Neural cell (in vitro differentiated cells): ENCODE measurements around the gene TRAPPC3. TPM values are rescaled to one million over a fixed set of nuclear protein-coding genes. Genes with fewer than 3 reads are reported as not detected.

ENCODE experiments used
- H2AFZ ChIP-seq: fragments of 200-600, 300-800 bp; sonication (generic), shearing (Covaris generic); 2 replicates; pipeline ENCODE4 v1.6.0; 2014; ENCODE audit warnings: low read depth, mild to moderate bottlenecking, antibody characterized with exemption, low read length, moderate library complexity
- H3F3A ChIP-seq: fragments of 200-600 bp; shearing (Covaris generic); 2 replicates; pipeline ENCODE4 v1.6.1; 2016; ENCODE audit warnings: mild to moderate bottlenecking, moderate library complexity, mixed read lengths, antibody characterized with exemption, low read length; ENCODE audit not compliant: insufficient read depth, poor library complexity, severe bottlenecking
- H3K27ac ChIP-seq: fragments of 200-600, 300-800 bp; sonication (generic), shearing (Covaris generic); 2 replicates; pipeline ENCODE4 v1.5.1; 2014; ENCODE audit warnings: mild to moderate bottlenecking, low read length, moderate library complexity
- H3K27me3 ChIP-seq: fragments of 300-800, 200-600 bp; sonication (generic), shearing (Covaris generic); 2 replicates; pipeline ENCODE4 v1.6.0; 2014; ENCODE audit warnings: mild to moderate bottlenecking, low read depth, low read length, moderate library complexity; ENCODE audit not compliant: insufficient read depth
- H3K36me3 ChIP-seq: fragments of 300-800, 200-600 bp; sonication (generic), shearing (Covaris generic); 2 replicates; pipeline ENCODE4 v1.5.1; 2014; ENCODE audit warnings: mild to moderate bottlenecking, antibody characterized with exemption, low read length, moderate library complexity; ENCODE audit not compliant: insufficient read depth
- H3K4me2 ChIP-seq: fragments of 300-800, 200-600 bp; sonication (generic), shearing (Covaris generic); 2 replicates; pipeline ENCODE4 v1.6.0; 2014; ENCODE audit warnings: mild to moderate bottlenecking, low read length
- H3K4me3 ChIP-seq: fragments of 300-800, 200-600 bp; sonication (generic), shearing (Covaris generic); 2 replicates; pipeline ENCODE4 v1.5.1; 2014; ENCODE audit warnings: mild to moderate bottlenecking, low read length, moderate library complexity
- H3K79me2 ChIP-seq: fragments of 200-600 bp; shearing (Covaris generic); replicated peaks from 2 replicates; pipeline ENCODE4 v1.6.0; 2014; ENCODE audit warnings: mild to moderate bottlenecking, low read length, moderate library complexity; ENCODE audit not compliant: insufficient read depth
- H3K9ac ChIP-seq: fragments of 300-800, 200-600 bp; sonication (generic), shearing (Covaris generic); 2 replicates; pipeline ENCODE4 v1.6.1; 2016; ENCODE audit warnings: mild to moderate bottlenecking, low read length, mixed read lengths
- H3K9me2 ChIP-seq: fragments of 200-600 bp; shearing (Covaris generic); 2 replicates; pipeline ENCODE4 v1.6.1; 2016; ENCODE audit warnings: mild to moderate bottlenecking, low read length, mixed read lengths; ENCODE audit not compliant: insufficient read depth
- H3K9me3 ChIP-seq: fragments of 200-600, 300-800 bp; sonication (generic), shearing (Covaris generic); 2 replicates; pipeline ENCODE4 v1.6.1; 2016; ENCODE audit warnings: mild to moderate bottlenecking, mixed run types, low read length, moderate library complexity, mixed read lengths
- H4K20me1 ChIP-seq: fragments of 200-600 bp; shearing (Covaris generic); 2 replicates; pipeline ENCODE4 v1.6.1; 2016; ENCODE audit warnings: mild to moderate bottlenecking, mixed run types; ENCODE audit not compliant: insufficient read depth
- EP300 ChIP-seq: fragments of 450-650 bp; conservative IDR thresholded peaks from 2 replicates; pipeline ENCODE4 v1.6.1; 2014; ENCODE audit warnings: antibody characterized with exemption, mild to moderate bottlenecking, moderate library complexity; ENCODE audit not compliant: poor library complexity, severe bottlenecking
- EZH2 ChIP-seq: fragments of 200-600, 300-800 bp; shearing (Covaris generic), sonication (generic); IDR thresholded peaks from 2 replicates; pipeline ENCODE4 v1.6.1; 2014; ENCODE audit warnings: antibody characterized with exemption, low read length, borderline replicate concordance, mild to moderate bottlenecking; ENCODE audit not compliant: insufficient read depth, poor library complexity, severe bottlenecking
- MXI1 ChIP-seq: fragments of 450-650 bp; conservative IDR thresholded peaks from 2 replicates; pipeline ENCODE4 v1.6.1; 2014; ENCODE audit warnings: antibody characterized with exemption, mild to moderate bottlenecking; ENCODE audit not compliant: poor library complexity, severe bottlenecking
- POLR2AphosphoS5 ChIP-seq: IDR thresholded peaks from 2 replicates; pipeline ENCODE4 v1.6.1; 2012
- RAD21 ChIP-seq: fragments of 450-650 bp; conservative IDR thresholded peaks from 2 replicates; pipeline ENCODE4 v1.6.1; 2014; ENCODE audit warnings: antibody characterized with exemption, mild to moderate bottlenecking, moderate library complexity
- SMC3 ChIP-seq: fragments of 450-650 bp; conservative IDR thresholded peaks from 2 replicates; pipeline ENCODE4 v1.6.1; 2014; ENCODE audit warnings: antibody characterized with exemption, mild to moderate bottlenecking, moderate library complexity; ENCODE audit not compliant: poor library complexity
- TAF1 ChIP-seq: IDR thresholded peaks from 2 replicates; pipeline ENCODE4 v1.6.1; 2012; ENCODE audit warnings: low read depth
- polyA plus RNA-seq: library from polyadenylated mRNA; depleted of rRNA; stranded (reverse); fragments of >200 nt; gene quantifications from 2 replicates; pipeline ENCODE4 v1.2.3, GENCODE V29; 2014
- TF ChIP-seq, protein P1 (sequence below): fragments of 450-650 bp; IDR thresholded peaks from 2 replicates; pipeline ENCODE4 v1.5.1; 2014; ENCODE audit warnings: antibody characterized with exemption, mild to moderate bottlenecking, moderate library complexity; ENCODE audit not compliant: poor library complexity, severe bottlenecking
- TF ChIP-seq, protein P2 (sequence below): IDR thresholded peaks from 2 replicates; pipeline ENCODE4 v1.6.1; 2012; ENCODE audit warnings: borderline replicate concordance

Gene TRAPPC3
- polyA plus RNA-seq, 1 donor from 2014 or later: 278 TPM

DNA sequence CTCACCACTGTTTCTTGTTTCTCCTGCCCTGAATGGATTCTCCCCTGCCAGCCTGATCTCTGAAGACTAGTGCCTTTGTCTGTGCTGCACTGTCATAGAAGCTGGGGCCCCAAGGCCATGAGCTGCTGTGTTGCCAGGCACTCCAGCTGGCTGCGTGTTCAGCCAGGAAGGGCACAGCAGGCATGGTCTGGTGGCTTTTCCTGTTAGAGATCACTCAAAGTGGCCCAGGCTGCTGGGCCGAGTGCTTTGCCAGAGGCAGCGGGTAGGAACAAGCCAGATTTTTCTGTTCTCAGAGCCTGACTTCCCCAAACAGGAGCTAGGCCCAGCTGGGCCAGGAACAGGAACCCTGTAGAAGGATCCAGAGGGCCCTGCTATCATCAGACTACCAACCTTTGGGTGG lies 55.4 kb downstream of the TRAPPC3 start:
- Histone ChIP-seq H3K36me3 (no peaks in the 10 kb centered on the region), H3K4me2 (no peak overlapping the region), H3K27me3 (no peaks in the 10 kb centered on the region), H3F3A (no peaks in the 10 kb centered on the region), H3K9ac (no peak overlapping the region), H3K27ac (no peak overlapping the region), H3K4me3 (no peak overlapping the region), H2AFZ (no peak overlapping the region), H3K9me2 (no peaks in the 10 kb centered on the region), H4K20me1 (no peaks in the 10 kb centered on the region), H3K79me2 (peaks cover 16% of the 10 kb centered on the region), H3K9me3 (no peaks in the 10 kb centered on the region)
- TF ChIP-seq POLR2AphosphoS5 (no peak), MXI1 (no peak), RAD21 (no peak), EZH2 (no peak), EP300 (no peak)
- TF ChIP-seq, protein P1, sequence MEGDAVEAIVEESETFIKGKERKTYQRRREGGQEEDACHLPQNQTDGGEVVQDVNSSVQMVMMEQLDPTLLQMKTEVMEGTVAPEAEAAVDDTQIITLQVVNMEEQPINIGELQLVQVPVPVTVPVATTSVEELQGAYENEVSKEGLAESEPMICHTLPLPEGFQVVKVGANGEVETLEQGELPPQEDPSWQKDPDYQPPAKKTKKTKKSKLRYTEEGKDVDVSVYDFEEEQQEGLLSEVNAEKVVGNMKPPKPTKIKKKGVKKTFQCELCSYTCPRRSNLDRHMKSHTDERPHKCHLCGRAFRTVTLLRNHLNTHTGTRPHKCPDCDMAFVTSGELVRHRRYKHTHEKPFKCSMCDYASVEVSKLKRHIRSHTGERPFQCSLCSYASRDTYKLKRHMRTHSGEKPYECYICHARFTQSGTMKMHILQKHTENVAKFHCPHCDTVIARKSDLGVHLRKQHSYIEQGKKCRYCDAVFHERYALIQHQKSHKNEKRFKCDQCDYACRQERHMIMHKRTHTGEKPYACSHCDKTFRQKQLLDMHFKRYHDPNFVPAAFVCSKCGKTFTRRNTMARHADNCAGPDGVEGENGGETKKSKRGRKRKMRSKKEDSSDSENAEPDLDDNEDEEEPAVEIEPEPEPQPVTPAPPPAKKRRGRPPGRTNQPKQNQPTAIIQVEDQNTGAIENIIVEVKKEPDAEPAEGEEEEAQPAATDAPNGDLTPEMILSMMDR: no peak

DNA sequence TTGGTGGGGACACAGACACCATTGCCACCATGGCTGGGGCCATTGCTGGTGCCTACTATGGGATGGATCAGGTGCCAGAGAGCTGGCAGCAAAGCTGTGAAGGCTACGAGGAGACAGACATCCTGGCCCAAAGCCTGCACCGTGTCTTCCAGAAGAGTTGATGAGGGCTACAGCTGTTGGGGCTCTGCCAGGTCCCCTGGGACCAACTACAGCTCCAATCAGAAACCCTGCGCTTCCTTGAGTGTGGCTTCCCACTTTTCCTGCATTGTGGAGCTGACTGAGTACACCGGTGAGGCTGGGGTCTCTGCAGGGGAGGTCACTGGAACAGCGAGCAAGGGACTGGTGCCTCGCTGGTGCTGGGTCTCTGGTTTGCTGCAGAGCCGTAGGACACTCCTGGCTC lies 56.1 kb downstream of the TRAPPC3 start:
- H4K20me1 ChIP-seq: no peaks in the 10 kb centered on the region
- no peaks in the 10 kb centered on the region for H3K27me3 ChIP-seq
- H3F3A ChIP-seq: no peaks in the 10 kb centered on the region
- TF ChIP-seq RAD21 (no peak), MXI1 (no peak), POLR2AphosphoS5 (no peak), SMC3 (no peak), TAF1 (no peak), EP300 (no peak), EZH2 (no peak)
- TF ChIP-seq, protein P1: no peak
- TF ChIP-seq, protein P2, sequence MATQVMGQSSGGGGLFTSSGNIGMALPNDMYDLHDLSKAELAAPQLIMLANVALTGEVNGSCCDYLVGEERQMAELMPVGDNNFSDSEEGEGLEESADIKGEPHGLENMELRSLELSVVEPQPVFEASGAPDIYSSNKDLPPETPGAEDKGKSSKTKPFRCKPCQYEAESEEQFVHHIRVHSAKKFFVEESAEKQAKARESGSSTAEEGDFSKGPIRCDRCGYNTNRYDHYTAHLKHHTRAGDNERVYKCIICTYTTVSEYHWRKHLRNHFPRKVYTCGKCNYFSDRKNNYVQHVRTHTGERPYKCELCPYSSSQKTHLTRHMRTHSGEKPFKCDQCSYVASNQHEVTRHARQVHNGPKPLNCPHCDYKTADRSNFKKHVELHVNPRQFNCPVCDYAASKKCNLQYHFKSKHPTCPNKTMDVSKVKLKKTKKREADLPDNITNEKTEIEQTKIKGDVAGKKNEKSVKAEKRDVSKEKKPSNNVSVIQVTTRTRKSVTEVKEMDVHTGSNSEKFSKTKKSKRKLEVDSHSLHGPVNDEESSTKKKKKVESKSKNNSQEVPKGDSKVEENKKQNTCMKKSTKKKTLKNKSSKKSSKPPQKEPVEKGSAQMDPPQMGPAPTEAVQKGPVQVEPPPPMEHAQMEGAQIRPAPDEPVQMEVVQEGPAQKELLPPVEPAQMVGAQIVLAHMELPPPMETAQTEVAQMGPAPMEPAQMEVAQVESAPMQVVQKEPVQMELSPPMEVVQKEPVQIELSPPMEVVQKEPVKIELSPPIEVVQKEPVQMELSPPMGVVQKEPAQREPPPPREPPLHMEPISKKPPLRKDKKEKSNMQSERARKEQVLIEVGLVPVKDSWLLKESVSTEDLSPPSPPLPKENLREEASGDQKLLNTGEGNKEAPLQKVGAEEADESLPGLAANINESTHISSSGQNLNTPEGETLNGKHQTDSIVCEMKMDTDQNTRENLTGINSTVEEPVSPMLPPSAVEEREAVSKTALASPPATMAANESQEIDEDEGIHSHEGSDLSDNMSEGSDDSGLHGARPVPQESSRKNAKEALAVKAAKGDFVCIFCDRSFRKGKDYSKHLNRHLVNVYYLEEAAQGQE: no peak
- H3K9me2 ChIP-seq: no peaks in the 10 kb centered on the region
- H3K27ac ChIP-seq: no peak overlapping the region
- H3K36me3 ChIP-seq: no peaks in the 10 kb centered on the region
- no peak overlapping the region for H3K4me2 ChIP-seq
- H3K9me3 ChIP-seq: no peaks in the 10 kb centered on the region
- peaks cover 16% of the 10 kb centered on the region for H3K79me2 ChIP-seq
- no peak overlapping the region for H2AFZ ChIP-seq
- H3K4me3 ChIP-seq: no peak overlapping the region
- H3K9ac ChIP-seq: no peak overlapping the region
